Measurements from ENCODE around the gene TPSAB1. TPM values are rescaled to one million over a fixed set of nuclear protein-coding genes. Genes with fewer than 3 reads are reported as not detected.

TPSAB1 gene
- total RNA-seq, 2 experiments from 2014 or later: not detected

GRCh38 chr16:1290860-1291575 lies 50.5 kb downstream of the TPSAB1 start:
- no peak for TF ChIP-seq CTCF (IDR thresholded peaks at IDR 0.05)
- Mint-ChIP-seq H3K36me3 (ENCODE audit: low read depth) (no peaks in the 10 kb centered on the region), H3K4me3 (no peak overlapping the region), H3K27me3 (peaks cover 34% of the 10 kb centered on the region), H3K9me3 (no peaks in the 10 kb centered on the region), H3K4me1 (ENCODE audit: low read depth) (no peaks in the 10 kb centered on the region), H3K27ac (no peak overlapping the region)
- DNase-seq (no peak), ATAC-seq (no peak)
- ChIA-PET POLR2A (no interaction called here), CTCF (interaction anchor here (1.2 kb wide), 1 partner anchor 11 kb away, joined by 5 read pairs; no protein-coding TSS in a partner anchor)
- intact Hi-C loops (cut with micrococcal nuclease): no loop called here

- ATAC-seq: no peak
- Mint-ChIP-seq H3K4me1 (ENCODE audit: low read depth) (no peaks in the 10 kb centered on the region), H3K27ac (no peak overlapping the region), H3K36me3 (ENCODE audit: low read depth) (no peaks in the 10 kb centered on the region), H3K4me3 (no peak overlapping the region), H3K9me3 (no peaks in the 10 kb centered on the region), H3K27me3 (peaks cover 34% of the 10 kb centered on the region)
- ChIA-PET CTCF (interaction anchor here (1.2 kb wide), 1 partner anchor 10 kb away, joined by 5 read pairs; no protein-coding TSS in a partner anchor), POLR2A (no interaction called here)
- intact Hi-C loops (cut with micrococcal nuclease): no loop called here
- no peak for DNase-seq
- TF ChIP-seq CTCF (IDR thresholded peaks at IDR 0.05): no peak
Measured at GRCh38 chr16:1291576-1291974, 51.1 kb downstream of the TPSAB1 start.

Other genes starting within 250 kb of the TPSAB1 start
- gene SSTR5, start 168.0 kb upstream of the TPSAB1 start, total RNA-seq: not detected
- gene C1QTNF8, start 144.5 kb upstream of the TPSAB1 start, total RNA-seq: not detected
- gene CACNA1H, start 87.6 kb upstream of the TPSAB1 start, total RNA-seq: under 1 TPM; 0.27 to 0.34 TPM
- gene TPSG1, start 15.4 kb upstream of the TPSAB1 start, total RNA-seq: not detected
- gene TPSB2, start 10.5 kb upstream of the TPSAB1 start, total RNA-seq: not detected
- not detected for gene TPSD1, start 15.4 kb downstream of the TPSAB1 start, total RNA-seq
- 100 to 1,000 TPM; 245 to 254 TPM for gene UBE2I, start 68.9 kb downstream of the TPSAB1 start, total RNA-seq
- gene BAIAP3, start 92.9 kb downstream of the TPSAB1 start, total RNA-seq: under 1 TPM; 0.27 to 0.68 TPM
- 10 to 100 TPM; 54.7 to 57.4 TPM for gene TSR3, start 111.2 kb downstream of the TPSAB1 start, total RNA-seq
- 10 to 100 TPM; 17.3 to 19.2 TPM for gene GNPTG, start 111.2 kb downstream of the TPSAB1 start, total RNA-seq
- 10 to 100 TPM; 32.4 to 38.1 TPM for gene UNKL, start 174.0 kb downstream of the TPSAB1 start, total RNA-seq
- gene UQCC4, start 180.0 kb downstream of the TPSAB1 start, total RNA-seq: 10 to 100 TPM; 16.4 to 17.8 TPM
- gene PERCC1, start 190.4 kb downstream of the TPSAB1 start, total RNA-seq: under 1 TPM in 1 of 2 experiments, not detected in 1; 0.29 TPM
- gene CCDC154, start 203.9 kb downstream of the TPSAB1 start, total RNA-seq: 1 to 10 TPM; 1.3 to 1.4 TPM
- gene CLCN7, start 234.3 kb downstream of the TPSAB1 start, total RNA-seq: 10 to 100 TPM; 35.5 to 36.8 TPM
- gene PTX4, start 248.2 kb downstream of the TPSAB1 start, total RNA-seq: not detected

Data from activated CD8-positive, alpha-beta T cell treated with anti-CD3 and anti-CD28 coated beads for 36 hours (primary cell).